GM12873 (cell line): ENCODE data around the gene IGF1R.

Source experiments
- CTCF ChIP-seq: IDR thresholded peaks from 2 replicates; pipeline ENCODE4 v1.5.1; 2012; ENCODE audit warnings: low read depth, mild to moderate bottlenecking, moderate library complexity, low read length, control low read depth; ENCODE audit not compliant: insufficient read depth; ENCODE audit errors: missing control alignments

The IGF1R gene

GRCh38 chr15:98729446-98730042 lies 81.2 kb downstream of the IGF1R start:
- TF ChIP-seq CTCF, result no peak

DNA sequence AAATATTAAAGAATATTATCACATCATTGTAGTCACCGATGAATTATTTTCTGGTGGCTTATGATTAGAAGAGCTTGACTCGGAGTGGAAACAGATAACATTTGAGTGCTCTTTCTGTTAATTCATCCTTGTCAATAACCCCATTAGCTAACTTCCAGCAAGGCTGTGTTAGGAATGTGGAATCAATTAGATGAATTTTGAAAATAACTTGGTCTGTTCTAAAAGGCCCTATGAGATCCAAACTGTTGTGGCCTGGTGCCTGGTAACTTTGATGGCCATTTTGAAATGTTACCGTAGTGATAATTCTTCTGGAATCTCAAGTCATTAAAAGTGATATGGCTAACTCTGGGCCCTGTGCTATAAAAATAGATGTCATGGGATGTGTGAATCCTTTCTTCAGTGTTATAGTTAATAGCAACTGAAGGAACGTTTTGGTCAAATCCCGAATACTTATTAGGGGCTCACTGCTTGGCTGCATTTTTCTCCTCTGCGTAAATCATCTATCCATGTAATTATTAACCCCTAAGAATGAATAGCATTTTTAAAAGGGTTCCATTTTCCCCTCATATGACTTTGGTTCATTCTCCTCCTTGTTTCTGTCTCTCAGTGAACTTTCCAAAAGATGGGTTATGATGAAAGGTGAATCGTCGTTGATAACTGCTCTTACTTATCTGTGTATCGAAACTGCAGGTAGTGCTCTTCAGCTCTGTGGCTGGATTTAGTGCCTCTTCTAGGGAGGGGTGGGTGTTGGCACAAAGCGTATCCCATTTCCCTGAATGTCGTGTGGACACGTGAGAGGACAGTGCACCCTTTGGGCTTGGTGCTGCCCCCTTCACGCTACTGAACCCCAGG lies 82.7 kb downstream of the IGF1R start:
- no peak for TF ChIP-seq CTCF

- no peak for TF ChIP-seq CTCF
These were observed 83.5 kb downstream of the IGF1R start for GRCh38 chr15:98731712-98732450.

GRCh38 chr15:98733098-98733497 lies 84.8 kb downstream of the IGF1R start:
- TF ChIP-seq CTCF, result no peak

DNA sequence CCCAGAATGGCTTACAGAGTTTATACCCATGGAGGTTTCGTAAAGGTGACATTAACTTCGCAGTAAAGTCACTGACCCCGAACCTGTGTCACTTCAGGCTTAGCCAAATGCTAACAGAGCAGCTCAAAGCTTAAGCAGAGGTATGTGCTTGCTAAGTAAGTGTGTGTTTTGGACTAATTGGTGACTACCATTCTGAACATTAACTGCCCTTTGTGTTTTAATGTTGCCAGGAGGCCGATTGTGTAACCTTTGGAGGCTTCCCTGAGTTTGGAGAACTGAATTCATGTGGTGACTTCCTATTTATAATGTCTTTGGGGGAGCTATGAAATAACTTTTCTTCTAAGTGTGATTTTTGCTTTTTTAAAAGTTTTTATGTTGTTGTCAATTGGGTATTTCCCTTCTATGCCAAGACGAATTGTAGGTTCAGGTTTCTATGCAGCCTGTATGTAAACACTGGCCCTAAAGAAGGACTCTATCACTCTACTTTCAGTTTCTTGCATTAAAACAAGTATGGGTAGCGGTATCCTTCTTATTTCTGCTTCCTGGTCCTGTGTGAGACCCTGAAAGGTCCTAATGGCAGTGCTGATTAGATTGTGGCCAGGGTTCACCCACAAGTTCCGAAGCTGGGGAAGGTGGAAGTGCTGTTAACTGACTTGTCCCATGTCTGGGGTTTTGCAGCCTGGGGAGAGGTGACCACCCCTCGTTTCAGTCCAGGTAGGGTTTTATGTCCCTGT lies 86.3 kb downstream of the IGF1R start:
- no peak for TF ChIP-seq CTCF

DNA sequence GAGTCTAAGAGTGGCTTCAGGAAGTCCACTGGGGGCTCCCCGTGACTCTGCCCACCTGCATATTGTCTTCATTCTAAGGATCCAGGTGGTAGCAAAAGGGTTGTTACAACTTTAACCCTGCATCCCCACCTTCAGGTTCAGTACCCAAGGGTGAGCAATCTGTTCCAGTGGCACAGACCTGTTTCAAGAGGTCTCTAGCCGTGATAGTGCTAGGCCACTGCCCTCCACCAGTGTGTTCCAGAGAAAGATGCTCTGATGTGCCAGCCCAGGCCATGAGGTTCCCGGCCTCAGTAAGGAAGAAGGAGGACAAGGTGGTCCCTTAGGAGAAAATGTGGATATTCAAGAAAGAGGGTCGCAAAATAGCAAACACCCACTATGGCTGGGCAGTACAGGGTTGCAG lies 87.0 kb downstream of the IGF1R start:
- no peak for TF ChIP-seq CTCF
